ENCODE measurements around the gene FLT4. TPM values are rescaled to one million over a fixed set of nuclear protein-coding genes. Genes with fewer than 3 reads are reported as not detected.
A peak's percentile ranks its signal among the peaks of the same experiment; 100 is the strongest.

FLT4 gene
- total and polyA plus RNA-seq, 8 donors: 0.93 to 9.5 (median 3.1) TPM

DNA sequence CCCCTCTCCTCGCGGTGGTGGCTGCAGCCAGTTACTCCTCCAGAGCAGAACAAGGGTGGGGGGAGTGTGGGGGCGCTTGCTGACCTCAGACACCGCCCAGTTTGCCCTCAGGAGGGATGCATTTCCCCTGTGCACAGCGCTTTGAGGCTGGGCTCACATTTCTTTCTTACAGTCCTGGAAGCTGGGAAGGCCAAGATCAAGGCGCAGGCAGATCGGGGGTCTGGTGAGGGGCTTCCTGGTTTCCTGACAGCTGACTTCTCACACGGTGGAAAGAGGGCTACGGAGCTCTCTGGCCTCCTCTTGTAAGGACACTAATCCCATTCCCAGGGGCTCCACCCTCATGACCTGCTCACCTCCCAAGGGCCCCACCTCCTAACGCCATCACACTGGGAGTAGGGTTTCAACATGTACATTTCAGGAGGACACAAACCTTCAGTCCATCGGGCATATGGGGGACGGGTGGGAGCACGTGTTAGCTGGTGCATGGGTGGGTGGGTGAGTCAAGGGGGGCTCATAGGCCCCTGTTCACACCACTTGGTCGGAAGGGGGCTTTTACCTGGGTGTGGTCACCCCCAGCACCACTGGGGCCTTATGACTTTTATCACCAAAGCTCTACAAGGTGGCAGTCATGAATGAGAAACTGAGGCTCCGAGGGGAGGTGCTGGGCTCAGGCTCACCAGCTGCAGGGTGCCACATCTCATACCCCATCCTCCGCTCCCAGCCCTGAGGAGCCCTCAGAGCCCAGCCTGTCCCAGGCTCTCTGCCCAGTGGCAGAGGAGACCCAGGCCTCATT, 50.4 kb downstream of the FLT4 start:
- Histone ChIP-seq H3K36me3 (no peaks in the 10 kb centered on the region), H3K4me1 (peaks cover 7 to 18% (median 9%) of the 10 kb centered on the region in 4 donors), H3K27me3 (peaks cover 0 to 9% (median 0%) of the 10 kb centered on the region in 3 donors), H3K9me3 (no peaks in the 10 kb centered on the region), H3K27ac (no peak overlapping the region), H3K4me3 (no peak overlapping the region)
- peak; percentile 0 to 15 for DNase-seq
- TF ChIP-seq EP300 (IDR thresholded peaks at IDR 0.05): no peak
- no peak for TF ChIP-seq POLR2AphosphoS5 (IDR thresholded peaks at IDR 0.05)
- TF ChIP-seq, protein P1, sequence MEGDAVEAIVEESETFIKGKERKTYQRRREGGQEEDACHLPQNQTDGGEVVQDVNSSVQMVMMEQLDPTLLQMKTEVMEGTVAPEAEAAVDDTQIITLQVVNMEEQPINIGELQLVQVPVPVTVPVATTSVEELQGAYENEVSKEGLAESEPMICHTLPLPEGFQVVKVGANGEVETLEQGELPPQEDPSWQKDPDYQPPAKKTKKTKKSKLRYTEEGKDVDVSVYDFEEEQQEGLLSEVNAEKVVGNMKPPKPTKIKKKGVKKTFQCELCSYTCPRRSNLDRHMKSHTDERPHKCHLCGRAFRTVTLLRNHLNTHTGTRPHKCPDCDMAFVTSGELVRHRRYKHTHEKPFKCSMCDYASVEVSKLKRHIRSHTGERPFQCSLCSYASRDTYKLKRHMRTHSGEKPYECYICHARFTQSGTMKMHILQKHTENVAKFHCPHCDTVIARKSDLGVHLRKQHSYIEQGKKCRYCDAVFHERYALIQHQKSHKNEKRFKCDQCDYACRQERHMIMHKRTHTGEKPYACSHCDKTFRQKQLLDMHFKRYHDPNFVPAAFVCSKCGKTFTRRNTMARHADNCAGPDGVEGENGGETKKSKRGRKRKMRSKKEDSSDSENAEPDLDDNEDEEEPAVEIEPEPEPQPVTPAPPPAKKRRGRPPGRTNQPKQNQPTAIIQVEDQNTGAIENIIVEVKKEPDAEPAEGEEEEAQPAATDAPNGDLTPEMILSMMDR (IDR thresholded peaks at IDR 0.05): no peak
- TF ChIP-seq POLR2A (IDR thresholded peaks at IDR 0.05): no peak
- 86 to 91% (median 89%) methylated on average over 13 to 16 of the region's 16 CpGs for WGBS, 5 donors
- intact Hi-C loops (cut with DNase I; ENCODE audit: low total_unique reads): no loop called here

GRCh38 chr5:180598316-180598701, 51.1 kb downstream of the FLT4 start:
- peaks cover 7 to 18% (median 9%) of the 10 kb centered on the region in 4 donors for H3K4me1 ChIP-seq
- TF ChIP-seq EP300 (IDR thresholded peaks at IDR 0.05): no peak
- TF ChIP-seq, protein P1 (IDR thresholded peaks at IDR 0.05): no peak
- no peak for TF ChIP-seq POLR2AphosphoS5 (IDR thresholded peaks at IDR 0.05)
- TF ChIP-seq POLR2A (IDR thresholded peaks at IDR 0.05): no peak
- no peaks in the 10 kb centered on the region for H3K9me3 ChIP-seq
- no peak overlapping the region for H3K27ac ChIP-seq
- no peak overlapping the region for H3K4me3 ChIP-seq
- peak in 1 of 2 donors; percentile 2 for DNase-seq
- peaks cover 0 to 15% (median 0%) of the 10 kb centered on the region in 3 donors for H3K27me3 ChIP-seq
- intact Hi-C loops (cut with DNase I; ENCODE audit: low total_unique reads): no loop called here
- H3K36me3 ChIP-seq: no peaks in the 10 kb centered on the region
- WGBS, 5 donors: 68 to 92% (median 80%) methylated on average over 9 of the region's 9 CpGs

DNA sequence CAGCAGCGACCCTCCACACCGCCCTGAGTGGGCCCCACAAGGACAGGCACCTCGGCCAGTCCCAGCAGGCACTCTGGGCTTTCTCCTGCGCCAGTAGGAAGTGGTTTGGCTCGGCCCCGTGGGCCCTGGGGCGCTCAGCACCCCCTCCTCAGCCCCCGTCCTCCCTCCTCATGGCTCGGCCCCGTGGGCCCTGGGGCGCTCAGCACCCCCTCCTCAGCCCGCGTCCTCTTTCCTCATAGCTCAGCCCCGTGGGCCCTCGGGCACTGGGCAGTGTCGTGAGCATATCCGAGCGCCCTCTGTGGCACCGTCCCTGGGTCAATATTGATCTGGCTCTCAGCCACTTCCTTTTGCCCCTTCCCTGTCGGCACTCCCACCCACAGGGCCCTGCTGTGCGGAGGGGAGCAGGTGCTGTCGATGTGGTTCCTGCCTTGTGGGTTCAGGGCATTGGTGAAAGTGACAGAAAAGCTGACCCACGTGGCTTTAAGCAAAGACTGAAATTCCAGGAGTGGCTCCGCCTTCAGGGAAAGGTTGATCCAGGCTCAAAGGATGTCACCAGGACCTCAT, 52.6 kb downstream of the FLT4 start:
- Histone ChIP-seq H3K27ac (no peak overlapping the region), H3K9me3 (no peaks in the 10 kb centered on the region), H3K27me3 (peaks cover 0 to 31% (median 5%) of the 10 kb centered on the region in 3 donors), H3K36me3 (no peaks in the 10 kb centered on the region), H3K4me3 (no peak overlapping the region), H3K4me1 (peaks cover 7 to 18% (median 11%) of the 10 kb centered on the region in 4 donors)
- no peak for TF ChIP-seq EP300 (IDR thresholded peaks at IDR 0.05)
- DNase-seq: peak; percentile 37 to 52
- WGBS, 5 donors: 24 to 76% (median 50%) methylated on average over 13 to 24 of the region's 24 CpGs
- intact Hi-C loops (cut with DNase I; ENCODE audit: low total_unique reads): no loop called here

DNA sequence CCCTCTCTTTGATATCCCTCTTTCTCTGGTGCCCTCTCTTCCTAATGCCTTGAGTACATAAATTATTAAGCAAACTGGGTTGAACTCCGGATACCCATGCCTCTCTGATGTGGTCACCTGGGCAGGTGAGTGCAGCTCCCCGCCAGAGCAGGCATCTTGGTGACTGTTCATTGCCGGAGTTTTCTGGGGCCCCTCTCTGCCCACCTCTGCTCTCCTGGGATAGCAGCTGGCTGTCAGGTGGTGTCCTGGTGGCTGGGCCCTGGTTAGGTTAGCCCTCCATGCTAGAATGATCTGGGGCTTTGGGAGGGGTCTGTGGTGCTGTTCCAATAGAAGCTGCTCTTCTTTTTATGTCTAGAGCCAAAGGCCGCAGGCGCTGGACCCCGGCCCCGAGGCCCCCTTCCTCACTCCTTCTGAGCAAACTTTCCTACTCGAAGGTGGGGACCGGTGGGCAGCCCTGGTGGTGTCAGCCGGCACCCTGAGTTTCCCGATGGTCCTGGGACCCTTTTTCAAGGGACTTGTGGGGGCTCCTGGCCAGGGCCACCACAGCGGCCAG, 53.2 kb downstream of the FLT4 start:
- Histone ChIP-seq H3K9me3 (no peaks in the 10 kb centered on the region), H3K4me1 (peaks cover 11 to 24% (median 17%) of the 10 kb centered on the region in 4 donors), H3K27ac (no peak overlapping the region), H3K36me3 (no peaks in the 10 kb centered on the region), H3K4me3 (no peak overlapping the region), H3K27me3 (peaks cover 0 to 37% (median 11%) of the 10 kb centered on the region in 3 donors)
- DNase-seq: peak in 1 of 2 donors; percentile 24
- TF ChIP-seq, protein P1 (IDR thresholded peaks at IDR 0.05): no peak
- TF ChIP-seq POLR2AphosphoS5 (IDR thresholded peaks at IDR 0.05) (no peak), POLR2A (IDR thresholded peaks at IDR 0.05) (no peak), EP300 (IDR thresholded peaks at IDR 0.05) (no peak)
- WGBS, 5 donors: 73 to 86% (median 79%) methylated on average over 7 to 12 of the region's 12 CpGs
- intact Hi-C loops (cut with DNase I; ENCODE audit: low total_unique reads): no loop called here
